ENCODE data around the gene HOXA4. TPM values are rescaled to one million over a fixed set of nuclear protein-coding genes. Genes with fewer than 3 reads are reported as not detected.

The HOXA4 gene
- total and polyA plus RNA-seq, 2 of the 4 experiments (the other 2 are of a cell fraction): 0.36 to 8.0 TPM

- CTCF ChIA-PET: interaction anchor here (1.0 kb wide), 1 partner anchor 18 kb away, joined by 4 read pairs; no protein-coding TSS in a partner anchor
- H3K9me1 ChIP-seq (ENCODE audit: insufficient read depth, low read length): peaks cover 15% of the 10 kb centered on the region
- in situ Hi-C loops (cut with MboI; ENCODE audit: low sequenced_read_pairs): no loop called here
These were observed 1.5 kb downstream of the HOXA4 start for GRCh38 chr7:27128776-27129728.

More at GRCh38 chr7:27128776-27129728, 1.5 kb downstream of the HOXA4 start:
- no peaks in the 10 kb centered on the region for H4K20me1 ChIP-seq (ENCODE audit: insufficient read depth, low read length)
- H2AK9ac ChIP-seq (replicated peaks; ENCODE audit: low read depth, low read length, poor library complexity): no peak overlapping the region
- TF ChIP-seq POLR2A (IDR thresholded peaks at IDR 0.05; ENCODE audit: low read depth, low read length) (no peak; the same call in 1 of the 2 replicates), RCOR1 (IDR thresholded peaks at IDR 0.05; ENCODE audit: insufficient replicate concordance, low read length) (no peak), MAFK (IDR thresholded peaks at IDR 0.05; ENCODE audit: low read depth, low read length) (no peak)
- TF ChIP-seq, protein P1, sequence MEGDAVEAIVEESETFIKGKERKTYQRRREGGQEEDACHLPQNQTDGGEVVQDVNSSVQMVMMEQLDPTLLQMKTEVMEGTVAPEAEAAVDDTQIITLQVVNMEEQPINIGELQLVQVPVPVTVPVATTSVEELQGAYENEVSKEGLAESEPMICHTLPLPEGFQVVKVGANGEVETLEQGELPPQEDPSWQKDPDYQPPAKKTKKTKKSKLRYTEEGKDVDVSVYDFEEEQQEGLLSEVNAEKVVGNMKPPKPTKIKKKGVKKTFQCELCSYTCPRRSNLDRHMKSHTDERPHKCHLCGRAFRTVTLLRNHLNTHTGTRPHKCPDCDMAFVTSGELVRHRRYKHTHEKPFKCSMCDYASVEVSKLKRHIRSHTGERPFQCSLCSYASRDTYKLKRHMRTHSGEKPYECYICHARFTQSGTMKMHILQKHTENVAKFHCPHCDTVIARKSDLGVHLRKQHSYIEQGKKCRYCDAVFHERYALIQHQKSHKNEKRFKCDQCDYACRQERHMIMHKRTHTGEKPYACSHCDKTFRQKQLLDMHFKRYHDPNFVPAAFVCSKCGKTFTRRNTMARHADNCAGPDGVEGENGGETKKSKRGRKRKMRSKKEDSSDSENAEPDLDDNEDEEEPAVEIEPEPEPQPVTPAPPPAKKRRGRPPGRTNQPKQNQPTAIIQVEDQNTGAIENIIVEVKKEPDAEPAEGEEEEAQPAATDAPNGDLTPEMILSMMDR (conservative IDR thresholded peaks at IDR 0.05; ENCODE audit: low read depth, low read length): no peak
- TF ChIP-seq, protein P2, sequence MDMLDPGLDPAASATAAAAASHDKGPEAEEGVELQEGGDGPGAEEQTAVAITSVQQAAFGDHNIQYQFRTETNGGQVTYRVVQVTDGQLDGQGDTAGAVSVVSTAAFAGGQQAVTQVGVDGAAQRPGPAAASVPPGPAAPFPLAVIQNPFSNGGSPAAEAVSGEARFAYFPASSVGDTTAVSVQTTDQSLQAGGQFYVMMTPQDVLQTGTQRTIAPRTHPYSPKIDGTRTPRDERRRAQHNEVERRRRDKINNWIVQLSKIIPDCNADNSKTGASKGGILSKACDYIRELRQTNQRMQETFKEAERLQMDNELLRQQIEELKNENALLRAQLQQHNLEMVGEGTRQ (IDR thresholded peaks at IDR 0.05; ENCODE audit: low read depth, low read length): no peak
- no peak for ATAC-seq (ENCODE audit: low read depth)
- peak overlapping the region; percentile 76 for H3K4me3 ChIP-seq (ENCODE audit: insufficient read depth, low read depth, low read length)
- 0 out of 2 replicates have a peak overlapping the region, but pooled peaks have one; percentile 21 for H2BK20ac ChIP-seq (ENCODE audit: low read depth, low read length)
- H3K18ac ChIP-seq (ENCODE audit: low read depth, low read length): peak overlapping the region; percentile 32
- peak overlapping the region; percentile 52; the same call in 1 of the 2 replicates for H3K14ac ChIP-seq (replicated peaks; ENCODE audit: low read depth, low read length)
- dilution Hi-C loops (cut with HindIII; ENCODE audit: low sequenced_read_pairs, unreplicated experiment): no loop called here
- intact Hi-C loops (cut with micrococcal nuclease): loop anchor here (2.0 kb wide), 1 partner anchor 32 kb away; no protein-coding TSS in a partner anchor
- peak overlapping the region; percentile 84 for H3K4me2 ChIP-seq (ENCODE audit: low read depth, low read length)
- peak overlapping the region; percentile 33; the same call in 2 of the 3 replicates for H2BK15ac ChIP-seq (ENCODE audit: low read depth, low read length)
- H3K79me1 ChIP-seq (ENCODE audit: low read depth in 1 of 2, low read length in 2 of 2): peaks cover 29 to 50% of the 10 kb centered on the region in 2 experiments
- no peak for DNase-seq
- H3K56ac ChIP-seq (ENCODE audit: extremely low read depth, insufficient read depth, low read length): 0 out of 2 replicates have a peak overlapping the region, but pooled peaks have one; percentile 22
- H3K9ac ChIP-seq (ENCODE audit: low read depth, low read length): peak overlapping the region; percentile 37
- peak overlapping the region; percentile 49 for H3K4ac ChIP-seq (ENCODE audit: low read depth, low read length)
- no peaks in the 10 kb centered on the region for H3K27me3 ChIP-seq (ENCODE audit: control insufficient read depth, insufficient read depth, low read length)
- no peak overlapping the region; the same call in 1 of the 2 replicates for H2AK5ac ChIP-seq (ENCODE audit: low read depth, low read length)
- no peaks in the 10 kb centered on the region for H3K9me3 ChIP-seq (ENCODE audit: control insufficient read depth, insufficient read depth, low read length)
- WGBS, 2 experiments (ENCODE audit: extremely low coverage in 2 of 2, insufficient read length in 1 of 2): 13% methylated on average over 5 of the region's 28 CpGs; no CpG with 5 or more reads in 1 of the 2 experiments
- peak overlapping the region; percentile 24 for H2AFZ ChIP-seq (replicated peaks; ENCODE audit: low read length, poor library complexity)
- POLR2A ChIA-PET (ENCODE audit: unreplicated experiment): no interaction called here
- H3K4me1 ChIP-seq (ENCODE audit: control insufficient read depth, insufficient read depth, low read length): peaks cover 29% of the 10 kb centered on the region
- peak overlapping the region; percentile 27 for H4K5ac ChIP-seq (ENCODE audit: low read depth, low read length)
- H2BK120ac ChIP-seq (ENCODE audit: low read depth, low read length): peak overlapping the region; percentile 58
- H2BK5ac ChIP-seq (ENCODE audit: low read depth, low read length, poor library complexity, severe bottlenecking): no peak overlapping the region
- peaks cover 3% of the 10 kb centered on the region; the same call in 1 of the 2 replicates for H3K36me3 ChIP-seq (ENCODE audit: control insufficient read depth, insufficient read depth, low read length)
- H3K27ac ChIP-seq (ENCODE audit: insufficient read depth, low read length): peak overlapping the region; percentile 41
- H4K8ac ChIP-seq (ENCODE audit: low read depth in 2 of 2, low read length in 2 of 2): peak overlapping the region; percentile 45; a peak in 2 of 4 replicates
- H4K91ac ChIP-seq (ENCODE audit: insufficient read depth, low read depth, low read length): peak overlapping the region; percentile 48
- no TSS peak for BruUV-seq (replicated peaks)
- peak overlapping the region; percentile 94 for H3K23ac ChIP-seq (ENCODE audit: low read depth, low read length)

Measured in IMR-90 (cell line).